HG03460 (cell line): ENCODE results near the gene TEX50.
"Not testable (repeated sequence)": the region's sequence is repeated elsewhere in the genome, so short reads cannot be mapped to it uniquely, and the experiment has no call there.

Source experiments
- ATAC-seq: cut with Tn5 transposase; IDR thresholded peaks from one replicate; pipeline ENCODE4 v1.9.1; 2021; ENCODE audit not compliant: unreplicated experiment

Gene TEX50

GRCh38 chr1:173635116-173635515 lies at the start of gene TEX50:
TSS of gene TEX50 (plus strand) at chr1:173635338. CDS start at chr1:173635522, 184 bp downstream.
- no peak for ATAC-seq

- ATAC-seq: no peak
Measured at GRCh38 chr1:173590557-173590956, 44.6 kb upstream of the TEX50 start.

GRCh38 chr1:173591138-173591537 lies 44.0 kb upstream of the TEX50 start:
- not testable (repeated sequence) for ATAC-seq

GRCh38 chr1:173596097-173596825 lies 38.9 kb upstream of the TEX50 start:
- no peak for ATAC-seq

GRCh38 chr1:173601588-173601987 lies 33.5 kb upstream of the TEX50 start:
- ATAC-seq: peak; percentile 65

- ATAC-seq: no peak
Measured at GRCh38 chr1:173603056-173603591, 32.0 kb upstream of the TEX50 start, which contains the start of gene SLC9C2. TSS of gene SLC9C2 (minus strand) at chr1:173603072. CDS start at chr1:173601776, 1,296 bp downstream.

- no peak for ATAC-seq
Measured at GRCh38 chr1:173608503-173609216, 26.5 kb upstream of the TEX50 start.

GRCh38 chr1:173613086-173613485 lies 22.1 kb upstream of the TEX50 start:
- not testable (repeated sequence) for ATAC-seq

GRCh38 chr1:173616859-173617258 lies 18.3 kb upstream of the TEX50 start:
- no peak for ATAC-seq

- ATAC-seq: no peak
Measured at GRCh38 chr1:173627269-173627668, 7.9 kb upstream of the TEX50 start.

GRCh38 chr1:173628888-173629287 lies 6.2 kb upstream of the TEX50 start:
- ATAC-seq: no peak

GRCh38 chr1:173637236-173638042 lies 2.3 kb downstream of the TEX50 start:
- not testable (repeated sequence) for ATAC-seq

- no peak for ATAC-seq
Measured at GRCh38 chr1:173638043-173639021, 3.2 kb downstream of the TEX50 start.

- no peak for ATAC-seq
Measured at GRCh38 chr1:173639102-173639501, 4.0 kb downstream of the TEX50 start.

- ATAC-seq: not testable (repeated sequence)
Measured at GRCh38 chr1:173642450-173643139, 7.5 kb downstream of the TEX50 start.

GRCh38 chr1:173646656-173647055 lies 11.5 kb downstream of the TEX50 start:
- ATAC-seq: no peak

- no peak for ATAC-seq
Measured at GRCh38 chr1:173648880-173649605, 13.9 kb downstream of the TEX50 start.

- ATAC-seq: no peak
Measured at GRCh38 chr1:173660306-173660705, 25.2 kb downstream of the TEX50 start.

GRCh38 chr1:173661271-173661670 lies 26.1 kb downstream of the TEX50 start:
- ATAC-seq: no peak
